ENCODE measurements around the gene GPR15.

GPR15 gene

DNA sequence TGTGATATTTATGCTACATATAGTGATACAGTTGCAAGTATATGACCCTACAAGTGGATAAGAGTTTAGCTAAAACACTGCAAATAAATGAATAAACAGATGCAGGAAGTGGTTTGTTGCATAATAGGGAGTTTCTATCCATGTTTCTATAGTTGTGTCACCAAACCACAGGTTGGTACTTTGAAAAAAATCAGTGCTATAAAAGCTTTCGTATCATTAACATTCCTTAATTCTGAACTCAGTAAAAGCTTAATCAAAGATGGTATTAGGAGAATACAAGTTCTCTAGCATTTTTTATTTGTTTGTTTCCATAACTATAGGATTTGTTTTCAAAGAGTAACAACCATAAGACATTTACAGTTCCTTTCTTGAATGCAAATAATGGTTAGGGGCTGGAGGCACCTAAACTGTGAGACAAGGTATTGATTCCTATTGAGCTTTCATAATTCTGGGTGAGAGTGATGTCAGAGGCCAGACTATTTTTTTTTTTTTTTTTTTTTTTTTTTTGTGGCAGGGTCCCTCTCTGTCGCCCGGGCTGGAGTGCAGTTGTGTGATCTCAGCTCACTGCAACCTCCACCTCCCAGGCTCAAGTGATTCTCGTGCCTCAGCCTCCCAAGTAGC is 32.0 kb downstream of the GPR15 start:
- Histone ChIP-seq H3K9me3 (ENCODE audit: control insufficient read depth, low read length) (no peaks in the 10 kb centered on the region), H3K4me1 (no peaks in the 10 kb centered on the region), H3K27ac (no peak overlapping the region), H3K27me3 (ENCODE audit: control insufficient read depth, insufficient read depth, low read length) (no peaks in the 10 kb centered on the region), H2AFZ (no peak overlapping the region), H3K79me2 (no peaks in the 10 kb centered on the region), H3K4me2 (ENCODE audit: low read length) (no peak overlapping the region), H3K9ac (no peak overlapping the region), H3K4me3 (ENCODE audit: low read depth, low read length) (no peak overlapping the region), H3K36me3 (ENCODE audit: control insufficient read depth, insufficient read depth, low read length) (no peaks in the 10 kb centered on the region)
- TF ChIP-seq, protein P1, sequence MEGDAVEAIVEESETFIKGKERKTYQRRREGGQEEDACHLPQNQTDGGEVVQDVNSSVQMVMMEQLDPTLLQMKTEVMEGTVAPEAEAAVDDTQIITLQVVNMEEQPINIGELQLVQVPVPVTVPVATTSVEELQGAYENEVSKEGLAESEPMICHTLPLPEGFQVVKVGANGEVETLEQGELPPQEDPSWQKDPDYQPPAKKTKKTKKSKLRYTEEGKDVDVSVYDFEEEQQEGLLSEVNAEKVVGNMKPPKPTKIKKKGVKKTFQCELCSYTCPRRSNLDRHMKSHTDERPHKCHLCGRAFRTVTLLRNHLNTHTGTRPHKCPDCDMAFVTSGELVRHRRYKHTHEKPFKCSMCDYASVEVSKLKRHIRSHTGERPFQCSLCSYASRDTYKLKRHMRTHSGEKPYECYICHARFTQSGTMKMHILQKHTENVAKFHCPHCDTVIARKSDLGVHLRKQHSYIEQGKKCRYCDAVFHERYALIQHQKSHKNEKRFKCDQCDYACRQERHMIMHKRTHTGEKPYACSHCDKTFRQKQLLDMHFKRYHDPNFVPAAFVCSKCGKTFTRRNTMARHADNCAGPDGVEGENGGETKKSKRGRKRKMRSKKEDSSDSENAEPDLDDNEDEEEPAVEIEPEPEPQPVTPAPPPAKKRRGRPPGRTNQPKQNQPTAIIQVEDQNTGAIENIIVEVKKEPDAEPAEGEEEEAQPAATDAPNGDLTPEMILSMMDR (IDR thresholded peaks at IDR 0.05): no peak

DNA sequence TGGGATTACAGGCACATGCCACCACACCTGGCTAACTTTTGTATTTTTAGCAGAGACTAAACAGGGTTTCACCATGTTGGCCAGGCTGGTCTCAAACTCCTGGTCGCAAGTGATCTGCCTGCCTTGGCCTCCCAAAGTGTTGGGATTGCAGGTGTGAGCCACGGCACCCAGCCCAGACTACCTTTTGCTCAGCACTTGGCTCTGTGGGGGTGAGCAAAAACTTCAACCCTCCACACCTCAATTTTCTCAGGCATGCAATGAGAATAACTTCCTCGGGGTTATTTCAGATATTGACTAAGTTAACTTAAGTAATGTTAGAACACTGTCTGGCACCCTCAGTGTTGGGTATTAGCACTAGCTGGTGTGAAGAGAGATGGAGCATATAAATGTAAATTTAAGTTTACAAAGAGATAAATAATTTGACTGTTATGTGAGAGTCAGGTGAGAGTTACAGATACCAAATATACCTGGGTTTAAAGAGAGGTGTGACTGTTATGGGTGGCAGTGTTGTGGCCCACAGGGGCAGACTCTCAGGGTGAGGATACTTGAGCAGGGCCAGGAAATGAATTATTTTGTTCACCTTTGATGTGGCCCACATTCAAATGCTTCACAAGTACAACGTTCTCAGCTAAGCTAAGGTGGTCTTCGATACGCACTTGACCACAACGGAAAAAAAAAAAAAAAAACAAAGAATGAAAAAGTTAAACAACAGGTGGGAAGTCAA is 32.7 kb downstream of the GPR15 start:
- Histone ChIP-seq H3K9ac (no peak overlapping the region), H3K9me3 (ENCODE audit: control insufficient read depth, low read length) (no peaks in the 10 kb centered on the region), H3K27me3 (ENCODE audit: control insufficient read depth, insufficient read depth, low read length) (no peaks in the 10 kb centered on the region), H3K79me2 (no peaks in the 10 kb centered on the region), H3K27ac (no peak overlapping the region), H2AFZ (no peak overlapping the region), H3K4me1 (no peaks in the 10 kb centered on the region), H3K36me3 (ENCODE audit: control insufficient read depth, insufficient read depth, low read length) (no peaks in the 10 kb centered on the region), H3K4me3 (ENCODE audit: low read depth, low read length) (no peak overlapping the region), H3K4me2 (ENCODE audit: low read length) (no peak overlapping the region)
- TF ChIP-seq, protein P1 (IDR thresholded peaks at IDR 0.05): no peak

DNA sequence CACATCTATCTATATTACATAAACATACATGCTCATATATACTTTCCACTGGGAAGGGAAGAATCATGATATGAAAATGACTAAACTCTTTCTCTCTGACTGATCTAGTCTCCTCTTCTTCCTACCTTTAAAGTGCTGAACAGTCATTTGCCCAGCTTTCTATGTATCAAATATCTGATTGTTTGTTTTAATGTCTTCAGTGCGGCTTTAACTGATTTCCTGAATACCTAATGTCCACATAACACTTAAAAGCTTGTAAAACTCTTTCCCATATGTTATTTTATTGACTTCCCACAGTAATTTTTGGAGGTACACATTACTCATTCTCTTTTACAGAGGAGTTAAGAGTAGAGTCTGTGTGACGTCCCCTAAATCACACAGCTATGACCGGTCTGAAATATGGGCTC is 33.5 kb downstream of the GPR15 start:
- no peaks in the 10 kb centered on the region for H3K9me3 ChIP-seq (ENCODE audit: control insufficient read depth, low read length)
- H3K9ac ChIP-seq: no peak overlapping the region

DNA sequence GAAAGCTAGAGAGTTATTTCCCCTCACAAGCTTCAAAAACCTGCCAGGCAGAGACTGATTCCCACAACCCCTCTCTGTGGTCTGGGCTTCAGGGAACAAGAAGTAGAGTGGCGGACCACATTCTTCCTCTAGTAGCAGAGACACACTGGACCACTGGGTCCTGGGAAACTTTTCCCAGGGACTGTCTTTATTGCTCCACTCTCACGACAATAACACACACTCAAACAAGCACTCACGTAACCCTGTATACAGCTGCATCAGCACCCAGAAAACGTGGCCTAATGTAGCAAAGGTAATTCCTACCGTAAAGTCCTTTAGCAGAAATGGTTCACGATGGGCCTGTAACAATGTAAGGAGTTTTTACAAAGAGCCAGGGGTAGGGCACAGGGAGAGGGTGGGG is 34.1 kb downstream of the GPR15 start:
- Histone ChIP-seq H3K9ac (no peak overlapping the region), H3K27ac (no peak overlapping the region)

More for the DNA sequence above, 33.5 kb downstream of the GPR15 start:
- H3K4me1 ChIP-seq: no peaks in the 10 kb centered on the region
- no peak overlapping the region for H3K4me3 ChIP-seq (ENCODE audit: low read depth, low read length)
- H3K79me2 ChIP-seq: no peaks in the 10 kb centered on the region
- TF ChIP-seq, protein P1 (IDR thresholded peaks at IDR 0.05): no peak
- H2AFZ ChIP-seq: no peak overlapping the region
- no peaks in the 10 kb centered on the region for H3K36me3 ChIP-seq (ENCODE audit: control insufficient read depth, insufficient read depth, low read length)
- no peak overlapping the region for H3K27ac ChIP-seq
- H3K4me2 ChIP-seq (ENCODE audit: low read length): no peak overlapping the region
- no peaks in the 10 kb centered on the region for H3K27me3 ChIP-seq (ENCODE audit: control insufficient read depth, insufficient read depth, low read length)

More for the DNA sequence above, 34.1 kb downstream of the GPR15 start:
- TF ChIP-seq, protein P1 (IDR thresholded peaks at IDR 0.05): no peak
- Histone ChIP-seq H2AFZ (no peak overlapping the region), H3K79me2 (no peaks in the 10 kb centered on the region), H3K4me3 (ENCODE audit: low read depth, low read length) (no peak overlapping the region), H3K36me3 (ENCODE audit: control insufficient read depth, insufficient read depth, low read length) (no peaks in the 10 kb centered on the region), H3K27me3 (ENCODE audit: control insufficient read depth, insufficient read depth, low read length) (no peaks in the 10 kb centered on the region), H3K4me1 (no peaks in the 10 kb centered on the region), H3K9me3 (ENCODE audit: control insufficient read depth, low read length) (no peaks in the 10 kb centered on the region), H3K4me2 (ENCODE audit: low read length) (no peak overlapping the region)

Measured in parathyroid adenoma (tissue), 2 donors.